Sigmoid colon (tissue), 4 donors: ENCODE results near the gene CLDN4.

Experiments used
- CTCF ChIP-seq, 4 experiments: fragments of 450-650 bp in 3 of 4; fragments of 200-600 bp in 1 of 4; IDR thresholded peaks; one replicate each; pipeline ENCODE4 v1.5.1; 2016 to 2019; ENCODE audit warnings: antibody characterized with exemption in 4 of 4, mild to moderate bottlenecking in 3 of 4, moderate library complexity in 2 of 4
- EP300 ChIP-seq, 4 donors: sonication (generic); formaldehyde crosslinking; IDR thresholded peaks; one replicate each; pipeline ENCODE4 v1.6.1; 2017; ENCODE audit warnings: antibody characterized with exemption in 4 of 4
- POLR2A ChIP-seq, 2 donors: fragments of 450-650 bp; IDR thresholded peaks; one replicate each; pipeline ENCODE4 v1.6.1; 2016; ENCODE audit warnings: antibody characterized with exemption in 2 of 2, mild to moderate bottlenecking in 2 of 2, moderate library complexity in 2 of 2
- POLR2AphosphoS5 ChIP-seq, 4 donors: sonication (generic); formaldehyde crosslinking; IDR thresholded peaks; one replicate each; pipeline ENCODE4 v1.6.1; 2017; ENCODE audit warnings: antibody characterized with exemption in 4 of 4

- TF ChIP-seq CTCF (IDR thresholded peaks at IDR 0.05) (no peak), POLR2A (IDR thresholded peaks at IDR 0.05) (no peak), POLR2AphosphoS5 (IDR thresholded peaks at IDR 0.05) (no peak), EP300 (IDR thresholded peaks at IDR 0.05) (no peak)
Measured at GRCh38 chr7:73882047-73882402, 51.2 kb downstream of the CLDN4 start.
